Uterus (tissue), 4 donors: ENCODE data around the gene GALNTL6. TPM values are rescaled to one million over a fixed set of nuclear protein-coding genes. Genes with fewer than 3 reads are reported as not detected.
"Not testable (repeated sequence)": the region's sequence is repeated elsewhere in the genome, so short reads cannot be mapped to it uniquely, and the experiment has no call there.

Experiments used
- DNase-seq, 2 donors: peaks; one replicate each; pipeline ENCODE4 v3.0.0-alpha.2; 2019 to 2020
- H3K27ac ChIP-seq, 2 donors: fragments of 200-600 bp; sonication (generic); 1 replicate in 1 of 2; 2 replicates in 1 of 2; pipeline ENCODE4 v1.5.1; 2016 to 2018
- H3K27me3 ChIP-seq, 2 donors: fragments of 200-600 bp; sonication (generic); one replicate each; pipeline ENCODE4 v1.5.1; 2018 to 2019; ENCODE audit warnings: control low read depth in 1 of 2
- H3K36me3 ChIP-seq, 2 donors: fragments of 200-600 bp; sonication (generic); one replicate each; pipeline ENCODE4 v1.5.1; 2019; ENCODE audit warnings: control low read depth in 1 of 2
- H3K4me1 ChIP-seq, 2 donors: fragments of 200-600 bp; sonication (generic); one replicate each; pipeline ENCODE4 v1.5.1; 2018 to 2019; ENCODE audit warnings: control low read depth in 1 of 2
- H3K4me3 ChIP-seq, 2 donors: fragments of 200-600 bp; sonication (generic); 1 replicate in 1 of 2; 2 replicates in 1 of 2; pipeline ENCODE4 v1.5.1; 2018 to 2019; ENCODE audit warnings: mild to moderate bottlenecking in 1 of 2
- H3K9me3 ChIP-seq, 2 donors: fragments of 200-600 bp; sonication (generic); one replicate each; pipeline ENCODE4 v1.5.1; 2019; ENCODE audit warnings: control low read depth in 1 of 2
- CTCF ChIP-seq, 4 experiments: fragments of 200-600 bp in 2 of 4; fragments of 450-650 bp in 2 of 4; sonication (generic) in 2 of 4; IDR thresholded peaks; one replicate each; pipeline ENCODE4 v1.5.1; 2016 to 2019; ENCODE audit warnings: antibody characterized with exemption in 4 of 4, mild to moderate bottlenecking in 2 of 4, moderate library complexity in 1 of 4
- POLR2A ChIP-seq, 2 donors: fragments of 450-650 bp; IDR thresholded peaks; one replicate each; pipeline ENCODE4 v1.6.1; 2016; ENCODE audit warnings: antibody characterized with exemption in 2 of 2, mild to moderate bottlenecking in 1 of 2, moderate library complexity in 1 of 2
- intact Hi-C: fragments of 100-400 bp; cut with DNase I; formaldehyde crosslinking; loops from one replicate; pipeline ENCODE4 v1.15.1; 2023; ENCODE audit warnings: low total_unique reads
- total RNA-seq, 4 donors: library from RNA; depleted of rRNA in 3 of 4; stranded (reverse); fragments of >200 nt in 3 of 4; gene quantifications; one replicate each; pipeline versions ENCODE4 v1.1.0 to v1.2.4, GENCODE V29; 2014 to 2023
- donor health status: DM: yes; HTN: yes; CAD: no.

GALNTL6 gene
- total RNA-seq, 4 donors from 2014 or later, result 2.6 TPM; not detected in 3

DNA sequence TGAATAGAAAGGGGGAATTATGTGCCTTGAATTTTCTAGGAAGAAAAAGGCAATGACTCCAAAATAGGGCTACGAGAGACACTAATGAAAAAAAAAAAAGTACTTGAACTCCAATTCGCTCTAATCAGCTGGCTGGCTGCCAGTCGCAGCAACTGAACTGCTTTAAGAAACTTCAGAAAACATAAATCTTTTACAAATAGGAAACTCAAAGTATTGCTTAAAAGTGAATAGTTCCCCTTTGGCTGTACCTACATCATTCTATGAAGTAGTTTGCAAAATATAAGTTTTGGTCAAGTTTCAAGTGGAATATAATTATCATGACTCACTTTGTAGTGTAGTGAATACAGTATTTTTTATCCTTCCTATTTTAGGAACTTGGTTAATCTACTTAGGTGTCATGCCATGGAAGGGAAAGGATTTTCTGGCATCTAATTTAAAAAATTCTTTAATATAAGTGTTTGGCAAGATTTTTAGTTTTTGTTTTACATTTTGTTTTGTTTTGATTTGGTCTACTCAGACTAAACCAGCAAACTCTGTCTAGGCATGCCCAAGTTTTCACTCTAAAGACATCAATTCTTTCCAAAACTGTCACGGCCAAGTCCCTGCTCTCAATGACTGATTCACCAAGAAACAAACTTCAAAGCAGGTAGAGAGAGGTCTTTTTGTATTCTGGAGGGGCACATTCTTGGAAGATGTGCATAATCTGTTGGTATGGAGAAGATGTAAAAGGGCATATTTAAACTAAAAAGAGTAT lies 973.0 kb downstream of the GALNTL6 start:
- intact Hi-C loops, result no loop called here
- no peaks in the 10 kb centered on the region for H3K27me3 ChIP-seq
- DNase-seq, result no peak
- no peaks in the 10 kb centered on the region for H3K9me3 ChIP-seq
- no peaks in the 10 kb centered on the region for H3K4me1 ChIP-seq
- H3K4me3 ChIP-seq, result no peak overlapping the region
- H3K36me3 ChIP-seq, result no peaks in the 10 kb centered on the region
- TF ChIP-seq POLR2A (IDR thresholded peaks at IDR 0.05), result no peak
- TF ChIP-seq CTCF (IDR thresholded peaks at IDR 0.05), result no peak
- no peak overlapping the region for H3K27ac ChIP-seq

DNA sequence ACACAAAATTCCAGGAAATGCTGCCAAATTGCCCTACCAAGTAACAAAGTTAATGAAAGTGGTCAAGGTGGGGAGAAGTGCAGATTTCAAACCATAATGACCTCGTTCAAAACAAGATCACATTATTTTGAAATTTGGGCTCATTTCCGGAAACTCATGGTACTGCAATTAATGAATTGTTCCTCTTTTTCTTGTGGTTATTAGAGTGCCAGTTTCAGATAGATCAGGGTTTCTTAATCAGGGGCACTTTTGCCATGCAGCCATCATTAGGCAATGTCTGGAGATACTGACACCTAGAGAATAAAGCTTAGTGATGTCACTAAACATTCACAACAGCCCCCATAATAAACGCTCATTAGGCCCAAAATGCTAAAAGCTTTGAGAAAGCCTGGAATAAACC lies 973.9 kb downstream of the GALNTL6 start:
- H3K27me3 ChIP-seq, result no peaks in the 10 kb centered on the region
- H3K9me3 ChIP-seq, result no peaks in the 10 kb centered on the region
- intact Hi-C loops, result no loop called here
- no peak overlapping the region for H3K4me3 ChIP-seq
- DNase-seq, result no peak
- no peaks in the 10 kb centered on the region for H3K4me1 ChIP-seq
- no peaks in the 10 kb centered on the region for H3K36me3 ChIP-seq
- no peak overlapping the region for H3K27ac ChIP-seq
- TF ChIP-seq CTCF (IDR thresholded peaks at IDR 0.05) (no peak), POLR2A (IDR thresholded peaks at IDR 0.05) (no peak)

DNA sequence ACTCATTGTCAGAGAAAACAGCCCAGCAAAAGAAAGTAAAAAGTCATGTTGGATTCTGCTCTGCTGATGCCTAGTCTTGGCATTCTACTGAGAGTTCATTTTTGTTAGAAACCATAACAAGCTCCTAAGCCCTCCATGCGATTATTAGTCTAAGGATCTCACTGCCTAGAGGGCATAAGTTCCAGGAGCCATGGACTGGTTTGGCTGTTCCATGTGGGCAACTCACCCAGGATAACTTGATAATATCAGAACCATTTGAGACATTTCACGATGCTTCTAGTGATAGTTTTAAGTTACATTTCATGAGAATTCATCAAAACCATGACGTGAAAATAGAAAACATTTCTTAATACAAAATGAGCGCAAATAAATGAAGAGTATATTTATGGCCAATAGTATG lies 978.6 kb downstream of the GALNTL6 start:
- Histone ChIP-seq H3K4me1 (no peaks in the 10 kb centered on the region), H3K36me3 (no peaks in the 10 kb centered on the region), H3K9me3 (no peaks in the 10 kb centered on the region), H3K4me3 (no peak overlapping the region), H3K27me3 (no peaks in the 10 kb centered on the region), H3K27ac (no peak overlapping the region)
- no peak for DNase-seq
- intact Hi-C loops, result no loop called here
- TF ChIP-seq POLR2A (IDR thresholded peaks at IDR 0.05) (no peak), CTCF (IDR thresholded peaks at IDR 0.05) (no peak)

DNA sequence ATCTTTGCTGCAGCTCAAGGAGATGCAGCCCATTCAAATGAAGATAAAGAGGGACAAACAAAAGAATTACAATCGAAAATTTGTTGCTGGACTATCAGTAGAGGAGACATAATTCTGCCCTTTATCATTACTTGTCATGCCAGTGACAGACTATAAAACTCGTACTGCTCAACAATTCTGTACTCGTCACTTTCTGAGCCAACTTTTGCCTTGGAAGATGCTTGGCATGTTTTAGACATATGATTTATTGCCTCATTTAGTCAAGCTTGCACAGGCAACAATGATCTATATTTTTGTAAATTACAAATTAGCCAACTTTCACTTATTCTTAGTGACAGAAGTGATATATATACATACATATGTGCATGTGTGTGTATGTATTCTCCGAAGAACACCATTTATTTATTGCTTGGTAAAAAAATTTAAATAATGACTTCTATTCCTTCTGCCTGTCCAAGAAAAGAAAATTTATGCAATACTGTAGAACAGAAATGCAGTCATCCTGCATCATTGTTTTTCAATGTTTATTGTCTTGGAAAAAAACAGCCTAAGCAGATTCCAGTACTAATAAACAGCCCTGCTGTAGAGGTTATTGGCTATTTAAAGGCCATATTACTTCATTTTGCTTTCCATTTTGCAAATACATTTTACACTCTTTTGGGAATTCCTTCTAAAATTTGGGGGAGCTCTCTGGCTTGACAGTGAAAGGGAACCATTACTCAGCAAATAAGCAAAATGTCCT lies 980.5 kb downstream of the GALNTL6 start:
- TF ChIP-seq POLR2A (IDR thresholded peaks at IDR 0.05), result no peak
- TF ChIP-seq CTCF (IDR thresholded peaks at IDR 0.05), result no peak
- Histone ChIP-seq H3K4me1 (no peaks in the 10 kb centered on the region), H3K4me3 (no peak overlapping the region), H3K27me3 (no peaks in the 10 kb centered on the region), H3K9me3 (no peaks in the 10 kb centered on the region), H3K36me3 (no peaks in the 10 kb centered on the region), H3K27ac (no peak overlapping the region)
- no peak for DNase-seq
- intact Hi-C loops, result no loop called here

DNA sequence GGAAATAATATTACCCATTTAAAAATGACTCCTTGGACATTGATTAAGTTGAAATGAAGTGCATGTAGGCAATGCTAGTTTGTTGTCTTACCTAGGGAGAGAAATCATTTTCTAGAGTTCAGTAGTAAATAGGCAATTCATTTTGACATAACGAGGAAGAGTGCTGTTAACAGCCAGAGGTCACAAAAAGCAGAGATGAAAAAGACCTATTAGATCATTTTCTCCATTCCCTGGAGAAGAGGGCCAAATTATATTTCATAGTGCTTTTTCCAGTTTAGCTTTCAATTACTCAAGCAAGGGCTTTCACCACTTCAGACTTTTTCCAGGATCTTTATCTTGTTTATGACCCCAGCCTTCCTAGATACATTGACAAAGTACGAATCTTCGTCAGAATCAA lies 981.1 kb downstream of the GALNTL6 start:
- no peak overlapping the region for H3K4me3 ChIP-seq
- no peaks in the 10 kb centered on the region for H3K27me3 ChIP-seq
- TF ChIP-seq POLR2A (IDR thresholded peaks at IDR 0.05), result no peak
- TF ChIP-seq CTCF (IDR thresholded peaks at IDR 0.05), result no peak
- H3K27ac ChIP-seq, result no peak overlapping the region
- no peaks in the 10 kb centered on the region for H3K9me3 ChIP-seq
- no peaks in the 10 kb centered on the region for H3K4me1 ChIP-seq
- DNase-seq, result no peak
- intact Hi-C loops, result no loop called here
- H3K36me3 ChIP-seq, result no peaks in the 10 kb centered on the region

- H3K36me3 ChIP-seq, H3K9me3 ChIP-seq, H3K4me3 ChIP-seq, DNase-seq, H3K4me1 ChIP-seq, H3K27me3 ChIP-seq, intact Hi-C loops, H3K27ac ChIP-seq: not testable (repeated sequence)
Observed at GRCh38 chr4:172797281-172797680, 984.1 kb downstream of the GALNTL6 start.
